K562 (cell line): Measurements from ENCODE around the gene SLC7A8. TPM values are rescaled to one million over a fixed set of nuclear protein-coding genes. Genes with fewer than 3 reads are reported as not detected.

Source experiments
- ATF1 ChIP-seq, 2 experiments: fragments of 450-650 bp in 1 of 2; IDR thresholded peaks; 2 replicates each; pipeline ENCODE4 v1.6.1; 2016; ENCODE audit warnings: missing compliant biosample characterization in 1 of 2, missing genetic modification characterization in 1 of 2
- ATF2 ChIP-seq: sonication (generic); formaldehyde crosslinking; IDR thresholded peaks from 2 replicates; pipeline ENCODE4 v1.8.1; 2022; ENCODE audit warnings: missing genetic modification reagents
- ATF7 ChIP-seq: fragments of 450-650 bp; IDR thresholded peaks from 2 replicates; pipeline ENCODE4 v1.7.1; 2014; ENCODE audit warnings: mild to moderate bottlenecking, moderate library complexity
- MED1 ChIP-seq: sonication (generic); formaldehyde crosslinking; IDR thresholded peaks from 2 replicates; pipeline ENCODE4 v1.8.1; 2023; ENCODE audit warnings: missing genetic modification reagents, borderline replicate concordance
- MYBL2 ChIP-seq, 2 experiments: fragments of 450-650 bp in 1 of 2; sonication (generic) in 1 of 2; formaldehyde crosslinking in 1 of 2; IDR thresholded peaks; 2 replicates each; pipeline versions ENCODE4 v1.6.1 to v1.8.1; 2017 to 2022; ENCODE audit warnings: borderline replicate concordance in 1 of 2, inconsistent platforms in 1 of 2, low read depth in 1 of 2, mild to moderate bottlenecking in 1 of 2, missing genetic modification reagents in 1 of 2, moderate library complexity in 1 of 2
- POLR3A ChIP-seq: IDR thresholded peaks from 2 replicates; pipeline ENCODE4 v1.6.1; 2011; ENCODE audit warnings: borderline replicate concordance, mild to moderate bottlenecking, moderate library complexity; ENCODE audit not compliant: insufficient read length, insufficient read depth; ENCODE audit errors: extremely low read depth
- RBM14 ChIP-seq: fragments of 200-400 bp; formaldehyde crosslinking; IDR thresholded peaks from 2 replicates; pipeline ENCODE4 v1.6.1; 2018; ENCODE audit warnings: low read depth, mild to moderate bottlenecking, low read length, moderate library complexity, borderline replicate concordance; ENCODE audit not compliant: insufficient read depth
- REST ChIP-seq, 2 experiments: fragments of 450-650 bp; formaldehyde crosslinking in 1 of 2; IDR thresholded peaks; 2 replicates each; pipeline versions ENCODE4 v1.4.0 to v1.6.1; 2014 to 2020; ENCODE audit warnings: mild to moderate bottlenecking in 2 of 2, borderline replicate concordance in 1 of 2, low read depth in 1 of 2
- SP2 ChIP-seq: IDR thresholded peaks from 2 replicates; pipeline ENCODE4 v1.6.1; 2011; ENCODE audit warnings: mild to moderate bottlenecking, low read depth, low read length, moderate library complexity; ENCODE audit not compliant: poor library complexity, severe bottlenecking; ENCODE audit errors: extremely low read depth
- THAP7 ChIP-seq: fragments of 250-450 bp; sonication (Bioruptor Pico); IDR thresholded peaks from 2 replicates; pipeline ENCODE4 v1.5.0; 2021
- TRIM24 ChIP-seq, 2 experiments: fragments of 450-650 bp; IDR thresholded peaks; 2 replicates each; pipeline ENCODE4 v1.6.1; 2016
- ZFX ChIP-seq: sonication (generic); formaldehyde crosslinking; IDR thresholded peaks from 2 replicates; pipeline ENCODE4 v1.8.0; 2022; ENCODE audit warnings: mild to moderate bottlenecking, missing genetic modification reagents, moderate library complexity
- ZNF398 ChIP-seq: fragments of 250-450 bp; sonication (Bioruptor Pico); IDR thresholded peaks from 2 replicates; pipeline ENCODE4 v1.8.0; 2021; ENCODE audit warnings: moderate library complexity, mild to moderate bottlenecking, inconsistent platforms
- ZNF584 ChIP-seq: fragments of 200-800 bp; sonication (Bioruptor generic); IDR thresholded peaks from 2 replicates; pipeline ENCODE4 v1.6.1; 2016; ENCODE audit warnings: low read depth, mild to moderate bottlenecking, missing genetic modification characterization, missing compliant biosample characterization
- polyA plus RNA-seq, 8 experiments: library from polyadenylated mRNA; depleted of rRNA in 4 of 8; stranded (reverse) in 5 of 8; unstranded in 3 of 8; fragments of >200 nt; fragmentation: Nextera tagmentation in 2 of 8; fragmentation: Illumina TruSeq in 1 of 8; extraction: Ambion mirVana in 2 of 8; extraction: Trizol in 1 of 8; gene quantifications; 2 replicates each; pipeline versions ENCODE4 v1.2.1 to v1.2.3, GENCODE V29; 2011 to 2014; ENCODE audit warnings: inconsistent platforms in 1 of 8, missing spikeins in 1 of 8
- total RNA-seq, 7 experiments: library from RNA; depleted of rRNA in 6 of 7; stranded (reverse); fragments of >200 nt in 6 of 7; fragmentation: Illumina TruSeq in 2 of 7; extraction: Trizol in 2 of 7; gene quantifications; 2 replicates each; pipeline versions ENCODE4 v1.2.1 to v1.2.3, GENCODE V29; 2011 to 2021; ENCODE audit warnings: low replicate concordance in 1 of 7

SLC7A8 gene
- total and polyA plus RNA-seq, 9 of the 15 experiments (the other 6 are each of a cell fraction or from before 2014, with no cell fraction given) = 2.0 to 33.0 (median 6.0) TPM

DNA sequence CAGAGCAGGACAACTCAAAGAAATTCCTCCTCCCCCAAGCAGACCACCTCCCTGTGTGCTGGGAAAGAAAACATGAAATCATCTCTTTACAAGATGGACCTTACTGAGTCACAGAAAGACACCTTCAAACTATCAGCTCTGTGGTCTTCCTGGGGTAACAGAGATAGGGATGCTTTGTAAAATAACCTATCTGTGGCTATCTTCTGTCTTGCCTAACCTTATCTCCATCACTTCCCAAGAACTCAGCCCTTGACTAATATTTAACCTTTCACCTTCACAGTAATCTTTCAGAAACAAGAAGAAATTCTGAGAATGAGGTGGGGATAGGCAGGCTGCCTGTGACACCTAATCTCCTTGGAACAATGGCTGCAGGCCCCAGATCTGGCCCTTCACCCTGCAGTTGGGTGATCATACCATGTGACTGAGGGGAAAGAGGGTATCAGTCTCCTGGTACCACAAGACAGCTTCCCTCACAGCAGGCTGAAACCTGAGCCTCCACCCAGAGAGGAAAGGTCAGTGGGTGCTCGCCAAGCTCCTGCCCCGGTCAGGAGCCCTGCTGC is 37.0 kb downstream of the SLC7A8 start (continued):
- TF ChIP-seq ATF1 (CRISPR knock-in tag; IDR thresholded peaks at IDR 0.05) = no peak
- peak; percentile 64 for TF ChIP-seq ATF1 (tag; IDR thresholded peaks at IDR 0.05)
- TF ChIP-seq MED1 (CRISPR knock-in tag) = no peak
- TF ChIP-seq ATF7 = peak; percentile 42; the same call in 1 of the 2 replicates
- no peak for TF ChIP-seq SP2
- no peak for TF ChIP-seq POLR3A
- TF ChIP-seq MYBL2 (IDR thresholded peaks at IDR 0.05; ENCODE audit: low read depth) = no peak
- no peak for TF ChIP-seq MYBL2 (CRISPR knock-in tag; IDR thresholded peaks at IDR 0.05; ENCODE audit: borderline replicate concordance)
- TF ChIP-seq ZNF398 (CRISPR knock-in tag) = no peak
- peak; percentile 95 to 97 for TF ChIP-seq TRIM24 (IDR thresholded peaks at IDR 0.05)
- TF ChIP-seq THAP7 = no peak
- TF ChIP-seq RBM14 = no peak
- TF ChIP-seq ZFX = no peak
- TF ChIP-seq REST (IDR thresholded peaks at IDR 0.05; ENCODE audit: borderline replicate concordance) = peak; percentile 43
- TF ChIP-seq REST (CRISPR knock-in tag; IDR thresholded peaks at IDR 0.05; ENCODE audit: low read depth) = no peak
- peak; percentile 94; the same call in 1 of the 2 replicates for TF ChIP-seq ZNF584
- TF ChIP-seq ATF2 = no peak
